ENCODE measurements around the gene MICU2.

Gene MICU2

GRCh38 chr13:21603531-21604448 lies at the start of gene MICU2:
Gene MICU2 (minus strand): TSS chr13:21604170. CDS start chr13:21604148, 22 bp downstream.
- peak; percentile 80 for DNase-seq (ENCODE audit: low read depth, low spot score)

DNA sequence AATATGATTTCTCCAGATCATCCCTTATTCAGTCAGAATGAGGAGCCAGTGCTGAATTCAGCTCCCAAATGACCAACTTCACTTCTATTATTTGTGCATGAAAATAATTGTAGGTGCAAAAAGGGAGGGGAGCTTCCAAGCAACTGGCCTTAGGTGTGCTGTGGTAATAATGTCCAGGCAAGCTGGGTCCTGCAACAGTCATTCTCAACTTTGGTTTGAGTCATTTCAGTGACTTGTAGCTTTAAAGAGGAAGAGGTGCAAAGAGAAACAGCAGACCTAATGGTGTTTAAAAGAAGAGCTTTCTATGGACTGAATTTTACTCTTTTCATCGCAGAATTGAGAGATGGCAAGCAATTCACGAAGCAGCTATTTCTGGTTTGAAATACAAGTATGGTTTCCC lies 37.7 kb upstream of the MICU2 start:
- no peak for DNase-seq (ENCODE audit: low read depth, low spot score)

DNA sequence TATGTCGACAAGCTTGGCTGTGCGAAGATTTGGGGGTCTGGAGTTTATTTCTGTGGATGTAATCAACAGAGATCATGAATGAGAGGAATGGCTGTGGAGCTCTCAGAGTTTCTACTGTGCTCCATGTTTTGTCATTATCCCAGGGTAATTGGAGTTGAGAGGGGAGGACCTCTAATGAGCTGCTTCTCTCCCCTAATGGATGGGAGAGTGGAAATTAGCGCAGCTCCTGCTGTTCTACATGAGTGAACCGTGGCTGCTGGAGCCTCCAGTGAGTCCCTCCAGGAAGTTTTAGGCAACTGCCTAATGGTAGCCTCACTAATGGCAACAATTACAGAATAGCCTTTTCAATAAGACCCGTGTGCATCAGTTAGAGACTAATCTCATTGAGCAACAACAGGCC lies 35.6 kb upstream of the MICU2 start:
- DNase-seq (ENCODE audit: low read depth, low spot score) = no peak

- no peak for DNase-seq (ENCODE audit: low read depth, low spot score)
Measured at GRCh38 chr13:21638319-21639282, 34.6 kb upstream of the MICU2 start.

- DNase-seq (ENCODE audit: low read depth, low spot score) = no peak
Measured at GRCh38 chr13:21637296-21637695, 33.3 kb upstream of the MICU2 start.

- DNase-seq (ENCODE audit: low read depth, low spot score) = no peak
Measured at GRCh38 chr13:21636656-21637055, 32.7 kb upstream of the MICU2 start.

DNA sequence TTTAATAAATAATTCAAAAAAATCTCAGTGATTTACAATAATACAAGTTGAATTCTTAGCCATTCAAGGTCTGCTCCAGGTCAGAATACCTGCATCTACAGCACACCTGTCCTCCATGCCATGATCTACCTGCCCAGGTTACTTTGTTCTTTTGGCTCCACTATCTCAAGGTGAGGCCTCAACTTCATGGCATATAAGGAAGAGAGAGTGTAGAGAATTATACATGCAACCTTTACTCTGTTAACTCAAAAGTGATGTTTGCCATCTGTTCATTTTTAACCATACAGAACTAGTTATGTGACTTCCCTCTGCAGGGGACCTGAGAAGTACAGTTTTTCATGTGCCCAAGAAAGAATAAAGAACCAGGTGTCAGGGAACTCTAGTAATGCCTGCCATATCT lies 28.2 kb upstream of the MICU2 start:
- DNase-seq (ENCODE audit: low read depth, low spot score) = no peak

GRCh38 chr13:21625366-21625765 lies 21.4 kb upstream of the MICU2 start:
- no peak for DNase-seq (ENCODE audit: low read depth, low spot score)

DNA sequence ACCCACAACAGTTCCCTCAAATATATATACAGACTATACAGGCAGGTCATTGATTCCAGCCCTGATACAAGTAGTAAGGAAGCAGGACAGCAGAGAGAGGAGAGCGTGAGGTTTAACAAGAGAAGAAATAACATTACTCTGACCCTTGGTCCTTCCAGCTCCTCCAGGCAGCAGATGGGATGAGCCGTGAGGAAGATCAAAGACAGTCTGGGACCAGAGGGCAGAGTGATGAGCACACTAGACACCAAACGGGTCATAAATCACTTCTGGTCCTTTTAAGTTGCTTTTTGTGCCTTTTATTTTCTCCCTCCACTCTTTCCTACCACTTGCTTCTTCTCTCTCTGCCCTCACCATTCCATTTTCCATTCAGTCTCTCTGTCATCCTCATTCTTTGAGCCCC lies 16.9 kb upstream of the MICU2 start:
- DNase-seq (ENCODE audit: low read depth, low spot score) = no peak

- DNase-seq (ENCODE audit: low read depth, low spot score) = no peak
Measured at GRCh38 chr13:21619633-21620220, 15.8 kb upstream of the MICU2 start.

DNA sequence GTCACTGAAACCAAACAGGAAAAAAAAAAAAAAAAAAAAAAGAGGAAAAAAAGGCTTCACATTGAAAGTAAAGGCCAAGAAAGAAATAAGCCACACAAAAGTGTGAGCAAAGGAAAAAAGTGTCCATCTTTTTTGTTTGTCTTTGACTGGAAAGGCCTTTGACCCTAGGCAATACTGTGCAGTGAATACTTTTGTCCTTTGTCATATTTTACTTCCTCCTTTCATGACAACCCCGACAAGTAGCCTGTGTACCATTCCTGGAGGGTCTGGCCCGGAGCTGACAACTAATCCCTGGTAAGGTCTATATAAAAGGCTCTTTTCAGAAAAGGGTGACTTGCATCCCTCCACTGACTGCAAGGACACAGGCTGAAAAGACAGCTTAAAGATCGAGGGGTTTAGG lies 12.9 kb upstream of the MICU2 start:
- DNase-seq (ENCODE audit: low read depth, low spot score) = no peak

- no peak for DNase-seq (ENCODE audit: low read depth, low spot score)
Measured at GRCh38 chr13:21616205-21616866, 12.4 kb upstream of the MICU2 start.

DNA sequence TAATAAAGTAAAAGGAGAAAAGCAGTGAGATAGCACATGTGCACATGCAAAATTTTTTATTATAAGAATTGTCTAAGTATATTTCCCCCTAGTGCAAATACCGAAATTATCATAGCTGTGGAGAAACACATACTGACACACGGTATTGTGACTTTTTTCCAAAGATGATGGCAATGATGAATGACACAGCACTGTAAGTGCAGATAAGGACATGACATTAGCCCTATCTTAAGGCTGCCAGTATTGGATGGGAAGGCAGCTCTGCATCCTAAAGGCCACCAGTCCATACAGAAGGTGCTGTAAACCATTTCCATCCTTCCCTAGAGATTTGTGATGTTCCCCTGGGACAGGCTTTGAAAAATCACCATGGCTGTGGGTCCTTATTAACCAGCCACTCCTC lies 11.5 kb upstream of the MICU2 start:
- DNase-seq (ENCODE audit: low read depth, low spot score) = no peak

GRCh38 chr13:21613791-21614190 lies 9.8 kb upstream of the MICU2 start:
- DNase-seq (ENCODE audit: low read depth, low spot score) = no peak

DNA sequence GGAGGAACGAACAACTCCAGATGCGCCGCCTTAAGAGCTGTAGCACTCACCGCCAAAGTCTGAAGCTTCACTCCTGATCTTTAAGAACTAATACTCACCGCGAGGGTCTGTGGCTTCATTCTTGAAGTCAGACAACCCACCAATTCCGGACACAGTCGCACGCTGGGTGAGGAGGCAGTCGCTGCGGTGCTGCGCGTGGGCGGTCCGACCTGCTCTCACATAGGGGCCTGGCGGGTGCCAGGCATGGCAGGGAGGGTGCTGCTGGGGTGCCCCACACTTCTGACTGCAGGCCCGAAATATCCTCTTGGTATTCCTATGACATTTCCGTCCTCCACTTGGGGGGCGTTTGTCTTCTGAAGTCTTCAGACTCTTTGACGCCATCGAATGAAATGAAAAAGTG lies 7.4 kb upstream of the MICU2 start:
- DNase-seq (ENCODE audit: low read depth, low spot score) = no peak

DNA sequence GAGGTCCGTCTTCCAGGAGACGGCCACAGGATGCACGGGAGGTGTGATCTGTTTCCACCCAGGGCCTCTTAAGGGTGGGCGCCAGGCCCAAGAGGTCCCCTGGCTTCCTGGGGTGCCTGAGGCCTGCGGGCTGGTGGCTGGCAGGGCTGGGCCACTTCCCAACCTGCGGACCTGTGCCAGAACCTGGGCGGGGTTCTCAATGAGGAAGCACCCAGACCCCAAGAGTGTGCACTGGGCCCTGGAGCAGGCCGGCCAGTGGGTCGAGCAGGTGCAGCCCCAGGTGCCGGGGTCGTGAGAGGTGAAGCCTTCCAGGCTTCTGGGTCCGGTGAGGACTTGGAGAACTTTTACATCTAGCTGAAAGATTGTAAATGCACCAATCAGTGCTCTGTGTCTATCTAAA lies 6.7 kb upstream of the MICU2 start:
- DNase-seq (ENCODE audit: low read depth, low spot score) = no peak

DNA sequence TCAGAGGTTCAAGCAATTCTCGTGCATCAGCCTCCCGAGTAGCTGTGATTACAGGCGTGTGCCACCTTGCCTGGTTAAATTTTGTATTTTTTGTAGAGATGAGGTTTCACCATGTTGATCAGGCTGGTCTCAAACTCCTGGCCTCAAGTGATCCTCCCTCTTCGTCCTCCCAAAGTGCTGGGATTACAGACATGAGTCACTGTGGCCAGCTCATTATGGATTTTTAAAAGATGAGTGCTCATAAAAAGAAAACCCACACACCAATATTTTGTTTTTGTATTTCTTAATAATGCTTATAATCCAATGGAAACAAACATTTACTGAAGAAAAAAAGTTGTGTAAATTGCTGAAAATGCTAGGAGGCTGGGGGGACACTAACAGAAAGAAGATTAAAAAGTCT lies 5.0 kb upstream of the MICU2 start:
- no peak for DNase-seq (ENCODE audit: low read depth, low spot score)

GRCh38 chr13:21606796-21607195 lies 2.8 kb upstream of the MICU2 start:
- DNase-seq (ENCODE audit: low read depth, low spot score) = no peak

- no peak for DNase-seq (ENCODE audit: low read depth, low spot score)
Measured at GRCh38 chr13:21606251-21606650, 2.3 kb upstream of the MICU2 start.

DNA sequence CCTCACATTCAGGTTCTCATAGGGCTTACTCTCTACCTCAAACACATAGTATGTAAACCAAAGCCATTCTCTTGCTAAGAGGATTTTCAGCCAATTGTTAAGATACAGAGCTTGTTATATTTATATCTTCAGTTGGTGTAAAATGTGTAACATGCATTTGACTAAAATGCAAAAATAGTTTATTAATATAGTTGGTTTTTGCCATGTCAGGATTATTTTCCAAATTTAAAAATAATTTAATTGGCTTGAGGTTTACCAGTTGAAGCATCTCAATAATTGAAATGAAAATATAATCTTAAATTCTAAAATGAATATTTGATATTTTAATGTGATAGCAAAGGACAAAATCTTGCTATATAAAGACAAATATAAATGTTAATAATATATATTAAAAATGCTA lies 7.2 kb downstream of the MICU2 start:
- DNase-seq (ENCODE audit: low read depth, low spot score) = no peak

- DNase-seq (ENCODE audit: low read depth, low spot score) = no peak
Measured at GRCh38 chr13:21595546-21595822, 8.5 kb downstream of the MICU2 start.

Data from smooth muscle cell of the brain vasculature (primary cell).